ENCODE results near the gene R3HDML.
"Not testable (repeated sequence)": the region's sequence is repeated elsewhere in the genome, so short reads cannot be mapped to it uniquely, and the experiment has no call there.

The R3HDML gene

GRCh38 chr20:44327748-44328147 lies 9.1 kb upstream of the R3HDML start:
- not testable (repeated sequence) for DNase-seq

GRCh38 chr20:44328428-44328827 lies 8.4 kb upstream of the R3HDML start:
- no peak for DNase-seq

- no peak for DNase-seq
Observed at GRCh38 chr20:44331201-44331600, 5.6 kb upstream of the R3HDML start.

GRCh38 chr20:44334306-44334705 lies 2.5 kb upstream of the R3HDML start:
- no peak for DNase-seq

- no peak for DNase-seq
Observed at GRCh38 chr20:44334709-44335108, 2.1 kb upstream of the R3HDML start.

GRCh38 chr20:44335675-44336074 lies 1.2 kb upstream of the R3HDML start:
- no peak for DNase-seq

- no peak for DNase-seq
Observed at GRCh38 chr20:44336086-44336485, 757 bp upstream of the R3HDML start.

- DNase-seq, result no peak
Observed at GRCh38 chr20:44342248-44342647, 5.4 kb downstream of the R3HDML start.

GRCh38 chr20:44343162-44343675 lies 6.4 kb downstream of the R3HDML start:
- no peak for DNase-seq

GRCh38 chr20:44344723-44345122 lies 7.9 kb downstream of the R3HDML start:
- no peak for DNase-seq

GRCh38 chr20:44345147-44345546 lies 8.3 kb downstream of the R3HDML start:
- DNase-seq, result no peak

GRCh38 chr20:44345941-44346340 lies 9.1 kb downstream of the R3HDML start:
- not testable (repeated sequence) for DNase-seq

- no peak for DNase-seq
Observed at GRCh38 chr20:44348168-44348659, 11.4 kb downstream of the R3HDML start.

GRCh38 chr20:44349349-44349748 lies 12.5 kb downstream of the R3HDML start:
- no peak for DNase-seq

- no peak for DNase-seq
Observed at GRCh38 chr20:44350567-44350966, 13.7 kb downstream of the R3HDML start.

- DNase-seq, result no peak
Observed at GRCh38 chr20:44354979-44355497, 18.2 kb downstream of the R3HDML start.

GRCh38 chr20:44355498-44356352 lies 18.9 kb downstream of the R3HDML start, which contains the start of gene HNF4A:
Gene HNF4A (plus strand): TSS chr20:44355699. CDS start chr20:44355805, 106 bp downstream.
- DNase-seq, result no peak

GRCh38 chr20:44356353-44356723 lies 19.5 kb downstream of the R3HDML start:
- DNase-seq, result no peak

GRCh38 chr20:44357020-44357419 lies 20.2 kb downstream of the R3HDML start:
- no peak for DNase-seq

- no peak for DNase-seq
Observed at GRCh38 chr20:44357555-44358125, 20.8 kb downstream of the R3HDML start.

GRCh38 chr20:44358776-44359175 lies 21.9 kb downstream of the R3HDML start:
- no peak for DNase-seq

- no peak for DNase-seq
Observed at GRCh38 chr20:44360221-44360620, 23.4 kb downstream of the R3HDML start.
